GM19468 (cell line): Measurements from ENCODE around the gene TMEM121.

Source experiments
- ATAC-seq: cut with Tn5 transposase; IDR thresholded peaks from one replicate; pipeline ENCODE4 v1.9.1; 2021; ENCODE audit warnings: mild to moderate bottlenecking, moderate library complexity, moderate number of reproducible peaks; ENCODE audit not compliant: unreplicated experiment; ENCODE audit errors: extremely low read depth

Gene TMEM121

DNA sequence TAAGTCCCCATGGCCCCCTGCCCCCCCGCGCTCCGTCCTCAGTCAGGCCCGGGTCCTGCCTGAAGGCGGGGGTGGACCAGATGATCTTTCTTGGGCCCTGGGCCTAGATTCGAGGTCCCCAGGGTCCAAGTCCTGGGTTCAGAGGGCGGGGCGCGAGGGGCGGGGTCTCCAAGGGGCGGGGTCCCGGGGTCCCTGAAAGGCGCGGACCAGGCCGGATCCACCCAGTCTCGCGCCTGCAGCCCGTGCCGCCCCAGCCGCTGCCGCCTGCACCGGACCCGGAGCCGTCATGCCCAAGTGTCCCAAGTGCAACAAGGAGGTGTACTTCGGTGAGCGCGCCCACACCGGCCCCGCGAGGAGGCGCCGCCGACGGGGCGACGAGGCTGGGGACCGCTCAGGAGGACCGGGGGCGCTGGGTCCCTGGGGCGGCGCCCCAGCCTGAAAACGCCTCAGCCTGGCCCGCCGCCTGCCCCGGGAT is 39.4 kb upstream of the TMEM121 start:
- no peak for ATAC-seq

DNA sequence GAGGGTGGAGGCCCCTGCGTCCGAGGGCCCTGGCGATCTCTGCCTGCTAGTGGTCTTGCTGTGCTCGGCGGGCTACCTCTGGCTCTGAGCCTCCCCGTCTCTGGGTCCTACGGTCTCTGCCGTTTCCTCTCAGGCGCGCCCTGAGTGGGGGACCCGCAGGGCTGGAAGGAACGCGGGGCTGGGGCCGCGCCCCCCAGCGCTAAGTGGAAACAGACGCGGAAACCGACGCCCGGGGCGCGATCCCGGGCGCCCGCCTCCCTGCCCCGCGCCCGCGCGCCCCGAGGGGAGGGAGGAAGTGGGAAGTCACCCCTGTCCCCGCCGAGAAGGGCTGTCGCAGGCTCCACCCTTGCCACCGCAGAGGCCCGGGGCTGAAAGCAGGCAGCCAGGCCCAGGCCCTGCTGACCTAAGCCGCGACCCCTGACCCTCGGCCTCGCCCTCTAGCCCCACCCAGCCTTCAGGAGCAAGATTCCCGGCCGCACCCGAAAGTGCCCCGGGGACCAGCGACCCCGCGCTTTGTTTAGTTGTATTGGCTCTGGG is 38.9 kb upstream of the TMEM121 start:
- no peak for ATAC-seq

DNA sequence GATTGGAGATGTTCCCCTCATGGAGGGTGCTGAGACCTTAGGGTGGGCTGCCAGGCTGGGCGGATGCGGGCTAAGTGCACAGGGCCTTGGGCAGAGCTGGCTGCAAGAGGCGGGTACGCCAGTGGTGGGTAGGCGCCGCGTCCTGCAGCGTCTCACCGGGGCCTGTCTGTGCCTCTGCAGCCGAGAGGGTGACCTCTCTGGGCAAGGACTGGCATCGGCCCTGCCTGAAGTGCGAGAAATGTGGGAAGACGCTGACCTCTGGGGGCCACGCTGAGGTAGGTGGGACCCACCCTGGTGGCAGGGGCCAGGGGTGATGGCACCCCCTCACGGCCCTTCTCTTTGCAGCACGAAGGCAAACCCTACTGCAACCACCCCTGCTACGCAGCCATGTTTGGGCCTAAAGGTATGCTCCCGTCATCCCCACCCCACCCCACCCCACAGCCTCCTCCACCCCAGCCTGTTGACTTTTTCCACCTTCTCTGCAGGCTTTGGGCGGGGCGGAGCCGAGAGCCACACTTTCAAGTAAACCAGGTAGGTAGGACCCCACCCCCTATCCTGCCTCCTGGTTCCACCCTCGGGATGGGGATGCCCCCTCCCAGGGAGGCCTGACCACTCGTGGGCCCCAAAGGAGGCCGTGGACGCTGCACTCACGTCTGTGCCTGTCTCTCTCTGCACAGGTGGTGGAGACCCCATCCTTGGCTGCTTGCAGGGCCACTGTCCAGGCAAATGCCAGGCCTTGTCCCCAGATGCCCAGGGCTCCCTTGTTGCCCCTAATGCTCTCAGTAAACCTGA is 38.2 kb upstream of the TMEM121 start:
- ATAC-seq = no peak

DNA sequence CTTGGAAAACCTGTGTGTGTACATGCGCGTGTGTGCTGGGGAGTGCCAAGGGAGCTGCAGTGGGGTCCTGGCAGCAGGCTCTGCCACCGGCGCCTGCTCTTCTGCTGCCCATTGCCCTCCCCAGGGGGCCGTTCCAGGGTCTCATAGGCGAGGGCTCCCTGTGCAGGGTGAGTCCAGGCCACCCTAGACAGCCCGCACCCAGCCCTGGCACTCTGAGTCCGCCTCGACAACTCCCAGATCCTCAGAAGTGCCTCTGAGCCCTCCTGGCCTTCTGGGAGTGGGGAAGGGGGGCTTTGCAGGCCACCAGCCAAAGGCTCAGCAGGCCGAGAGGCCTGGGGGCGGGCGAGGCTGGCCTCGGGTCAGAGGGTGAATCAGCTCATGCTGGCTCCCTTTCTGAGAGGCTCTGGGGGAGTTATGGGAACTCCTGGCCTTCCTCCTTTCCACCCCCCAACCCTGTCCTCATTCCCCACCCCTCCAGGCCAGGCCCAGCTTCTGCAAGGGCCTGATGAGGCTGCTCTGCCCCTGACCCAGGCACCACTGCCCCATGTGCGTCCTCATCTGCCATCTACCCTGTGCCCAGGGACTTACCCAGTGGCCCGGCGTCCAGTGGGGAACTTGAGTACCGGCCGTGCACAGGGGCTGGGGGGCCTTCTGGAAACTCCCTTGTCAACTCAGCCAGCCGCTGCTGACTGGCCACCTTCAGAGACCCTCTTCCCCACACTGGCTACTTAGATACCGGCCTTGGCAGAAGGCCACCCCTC is 37.4 kb upstream of the TMEM121 start:
- ATAC-seq = no peak

DNA sequence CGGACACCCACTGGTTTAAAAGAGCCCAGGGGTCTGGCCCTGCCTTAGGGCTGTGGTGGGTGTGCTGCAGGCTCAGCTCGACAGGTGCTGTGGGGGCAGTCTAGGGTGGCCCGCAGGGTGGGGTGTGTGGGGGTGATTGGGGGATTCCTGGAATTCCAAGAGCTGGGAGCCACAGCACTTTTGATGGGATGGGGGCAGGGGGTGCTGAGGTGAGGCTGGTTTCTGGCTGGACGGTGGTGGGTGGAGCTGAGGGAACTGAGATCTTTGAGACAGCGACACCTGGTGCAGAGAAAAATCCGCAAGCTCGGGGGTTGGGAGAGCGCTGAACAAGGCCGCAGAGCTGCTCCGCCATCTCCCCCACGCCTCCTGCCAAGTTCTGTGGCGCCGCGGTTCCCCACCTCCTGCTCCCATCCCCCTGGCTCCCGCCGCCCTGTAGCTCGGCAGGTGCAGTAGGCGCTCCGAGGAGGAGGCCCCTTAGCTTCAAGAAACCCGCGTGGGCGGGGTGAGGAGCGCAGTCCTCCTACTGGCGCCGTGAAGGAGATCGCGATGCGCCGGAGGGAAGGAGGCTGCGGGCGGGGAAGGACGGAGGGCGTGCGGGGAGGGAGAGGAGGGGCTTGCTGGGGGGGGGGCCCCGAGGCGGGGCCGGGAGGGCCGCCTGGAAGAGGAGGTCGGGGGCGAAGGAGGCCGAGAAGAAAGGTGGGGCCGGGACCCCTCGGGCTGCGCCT is 36.7 kb upstream of the TMEM121 start:
- ATAC-seq = no peak

DNA sequence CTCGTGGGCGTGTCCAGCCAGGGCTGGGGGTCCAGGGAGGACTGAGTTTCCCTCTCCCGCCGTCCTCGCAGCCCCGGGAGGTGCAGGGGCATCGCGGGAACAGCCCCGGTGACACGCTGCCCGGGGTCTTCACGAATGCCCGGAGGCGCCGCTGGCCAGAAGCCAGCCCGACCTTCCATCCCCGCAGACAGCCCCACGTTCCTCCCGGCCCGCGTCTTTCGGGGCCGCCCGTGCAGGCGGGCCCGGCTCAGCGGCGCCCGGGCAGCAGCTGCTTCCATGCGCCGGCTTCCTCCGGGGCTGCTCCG is 36.2 kb upstream of the TMEM121 start:
- no peak for ATAC-seq

DNA sequence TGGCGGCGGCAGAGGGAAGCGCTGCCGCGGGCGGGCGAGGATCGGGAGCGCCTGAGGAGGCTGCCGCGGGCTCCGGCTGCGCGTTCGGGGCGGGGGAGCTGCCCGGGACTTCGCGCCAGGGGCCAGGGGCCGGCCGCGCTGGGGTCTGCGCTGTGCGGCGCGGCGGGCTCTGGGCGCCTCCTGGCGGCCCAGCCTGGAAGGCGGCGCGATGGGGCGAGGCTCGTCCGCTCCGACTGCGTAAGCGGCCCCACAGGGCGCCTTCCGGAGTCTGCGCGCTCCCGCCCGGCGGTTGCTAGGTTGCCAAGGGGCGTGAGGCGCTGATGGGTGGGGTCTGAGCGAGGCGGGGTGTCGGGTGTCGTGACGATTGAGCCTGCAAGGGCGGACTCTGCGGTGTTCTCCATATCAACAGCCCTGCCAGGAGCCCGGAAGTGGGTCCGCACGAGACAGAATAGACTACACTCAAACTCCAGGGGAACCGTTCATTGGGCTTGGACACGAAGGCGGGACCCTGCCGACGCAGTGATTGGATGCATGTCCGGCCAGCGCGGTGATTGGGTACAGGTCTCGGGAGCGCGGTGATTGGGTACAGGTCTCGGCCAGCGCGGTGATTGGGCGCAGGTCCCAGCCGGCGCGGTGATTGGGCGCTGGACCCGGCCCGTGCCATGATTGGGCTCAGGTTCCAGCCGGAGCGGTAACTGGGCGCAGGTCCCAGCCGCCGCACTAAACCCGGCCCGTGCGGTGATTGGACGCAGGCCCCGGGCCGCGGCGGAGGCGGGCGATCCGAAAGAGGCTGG is 35.6 kb upstream of the TMEM121 start, which contains the start of gene TEDC1:
Gene TEDC1 (plus strand): TSS at position 675 of the 794 bp plus-strand sequence. CDS start 130 bp downstream, outside the sequence.
- ATAC-seq = peak; percentile 69

DNA sequence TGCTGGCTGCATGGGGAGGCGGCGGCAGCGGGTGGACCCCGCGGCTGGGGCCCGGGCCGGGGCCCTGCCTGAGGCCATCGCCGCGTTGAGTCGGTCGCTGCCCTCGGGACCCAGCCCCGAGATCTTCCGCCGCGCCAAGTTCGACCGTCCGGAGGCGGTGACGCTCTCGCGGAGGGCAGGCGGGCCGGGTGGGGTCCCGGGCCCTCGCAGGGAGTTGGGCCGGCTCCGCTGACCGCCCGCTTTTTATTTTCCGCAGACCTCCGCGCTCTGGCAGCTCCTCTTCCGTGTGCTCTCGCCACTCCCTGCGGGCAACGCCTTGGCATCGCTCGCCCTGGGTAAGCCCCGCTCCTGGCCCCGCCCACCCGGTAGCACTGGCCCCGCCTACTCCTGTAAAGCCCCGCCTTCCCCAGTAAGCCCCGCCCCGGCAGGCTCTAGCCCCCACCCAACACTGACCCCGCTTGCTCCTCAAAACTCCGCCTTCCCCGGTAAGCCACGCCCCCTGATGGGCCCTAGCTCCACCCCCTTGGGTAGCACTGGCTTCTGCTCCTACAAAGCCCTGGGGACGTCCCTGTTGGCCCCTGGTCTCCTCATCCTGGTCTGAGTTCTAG is 34.9 kb upstream of the TMEM121 start:
- ATAC-seq = no peak

DNA sequence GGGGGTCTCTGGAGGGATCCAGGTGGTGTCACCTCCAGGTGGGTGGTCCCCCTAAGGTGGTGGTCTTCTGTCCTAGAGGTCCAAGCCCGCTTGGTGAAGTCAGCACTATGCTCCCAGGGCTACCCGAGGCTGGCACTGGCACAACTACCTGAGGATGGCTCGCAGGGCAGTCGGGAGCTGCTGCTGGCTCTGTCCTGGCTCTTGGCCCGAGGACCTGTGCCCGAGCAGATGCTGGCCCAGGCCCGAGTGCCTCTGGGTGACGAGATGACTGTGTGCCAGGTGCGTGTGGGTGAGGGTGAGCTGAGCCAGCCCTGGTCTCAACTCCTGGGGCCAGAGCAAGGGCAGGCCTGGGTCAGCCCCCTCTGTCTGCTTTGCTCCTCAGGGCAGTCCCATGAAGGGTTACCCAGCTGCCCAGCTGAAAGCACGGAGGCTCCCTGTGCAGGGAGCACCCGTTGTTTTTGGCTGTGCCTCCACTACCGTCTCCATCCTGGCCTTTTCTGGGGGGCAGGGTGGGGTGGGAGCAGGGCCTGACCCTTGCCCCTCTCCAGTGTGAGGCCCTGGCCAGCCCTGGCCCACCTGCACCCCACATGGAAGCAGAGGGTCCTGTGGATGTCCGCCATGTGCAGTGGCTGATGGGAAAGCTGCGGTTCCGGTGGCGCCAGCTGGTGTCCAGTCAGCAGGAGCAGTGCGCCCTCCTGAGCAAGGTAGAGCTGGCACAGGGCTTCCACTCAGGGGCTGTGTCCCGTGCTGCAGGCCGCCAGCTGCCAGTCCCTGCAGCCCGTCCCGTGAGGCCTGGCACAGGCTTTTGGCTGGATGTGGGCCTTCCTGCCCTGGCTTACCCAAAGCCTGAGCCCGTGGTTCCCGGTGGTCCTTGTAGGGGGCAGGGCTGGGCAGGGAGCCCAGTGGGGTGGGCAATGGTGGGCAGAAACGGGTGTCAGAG is 34.1 kb upstream of the TMEM121 start:
- no peak for ATAC-seq

DNA sequence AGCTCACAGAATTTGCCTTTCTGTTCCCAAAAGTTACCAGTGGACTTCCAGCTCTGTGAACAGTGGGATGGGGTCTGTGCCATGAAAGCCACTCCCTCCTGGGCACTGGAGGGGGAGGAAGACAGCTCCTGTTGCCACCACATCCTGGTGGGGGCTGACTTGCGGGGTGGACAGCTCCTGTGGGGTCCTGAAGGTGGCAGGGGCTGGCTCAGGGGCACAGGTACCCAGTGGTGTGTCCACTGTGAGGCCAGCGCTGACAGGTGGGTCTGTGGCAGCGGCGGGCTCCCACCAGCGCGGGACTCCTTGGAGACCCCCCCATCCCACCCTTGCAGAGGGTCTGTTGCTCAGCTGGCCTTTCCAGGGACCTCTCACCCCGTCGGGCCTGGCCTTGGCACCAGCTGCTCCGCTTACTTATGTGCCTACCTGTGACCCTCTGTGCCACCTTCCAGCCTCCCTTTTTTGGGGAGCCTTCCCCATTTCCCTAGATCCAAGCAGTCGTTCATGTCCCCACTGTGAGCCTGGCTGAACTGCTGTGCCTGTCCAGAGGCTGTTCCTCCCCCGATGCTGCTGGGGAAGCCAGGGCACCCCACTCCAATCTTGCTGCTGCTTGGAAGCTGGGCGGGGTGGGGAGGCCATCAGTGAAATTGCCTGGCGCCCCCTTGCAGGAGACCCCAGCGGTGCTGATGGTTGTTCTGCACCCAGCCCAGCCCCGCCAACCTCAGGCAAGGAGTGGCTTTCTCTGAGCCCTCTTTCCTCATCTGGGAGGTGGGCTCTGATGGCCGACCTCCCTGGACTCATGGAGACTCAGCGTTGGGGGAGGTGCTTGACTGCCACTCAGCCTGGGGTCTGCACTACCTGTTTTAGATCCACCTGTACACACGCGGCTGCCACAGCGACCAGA is 33.2 kb upstream of the TMEM121 start:
- no peak for ATAC-seq

DNA sequence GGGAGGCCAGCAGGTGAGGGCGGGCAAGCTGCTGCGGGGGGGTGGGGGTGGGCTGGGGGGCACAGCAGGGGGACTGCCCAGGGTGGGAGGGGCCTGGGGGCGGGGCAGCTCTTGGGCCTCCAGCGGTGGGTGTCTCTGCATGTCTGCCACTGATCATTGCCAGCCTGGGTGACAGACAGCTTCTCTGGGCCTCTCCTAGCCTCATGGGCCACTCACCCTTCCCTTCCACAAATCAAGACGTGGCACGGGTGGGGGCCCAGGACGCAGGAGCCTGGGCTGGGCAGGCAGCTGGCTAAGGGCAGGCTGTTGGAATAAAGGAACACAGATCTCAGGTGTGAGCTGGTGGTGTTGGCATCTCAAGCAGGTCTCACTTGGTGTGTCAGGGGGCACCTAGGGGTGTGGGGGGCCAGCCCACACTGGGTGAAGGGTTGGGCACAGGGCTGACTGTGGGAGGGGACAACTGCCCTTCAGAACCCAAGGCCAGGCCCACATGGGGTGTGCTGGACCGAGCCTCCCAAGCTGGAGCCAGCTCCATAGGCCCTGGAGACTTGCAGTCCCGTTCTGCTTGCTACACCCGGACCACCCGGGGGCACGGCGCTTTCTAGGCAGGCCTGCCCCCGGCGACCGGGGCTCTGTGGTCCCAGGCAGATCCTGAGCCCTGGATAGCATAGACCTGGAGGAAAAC is 32.3 kb upstream of the TMEM121 start:
- ATAC-seq = no peak

DNA sequence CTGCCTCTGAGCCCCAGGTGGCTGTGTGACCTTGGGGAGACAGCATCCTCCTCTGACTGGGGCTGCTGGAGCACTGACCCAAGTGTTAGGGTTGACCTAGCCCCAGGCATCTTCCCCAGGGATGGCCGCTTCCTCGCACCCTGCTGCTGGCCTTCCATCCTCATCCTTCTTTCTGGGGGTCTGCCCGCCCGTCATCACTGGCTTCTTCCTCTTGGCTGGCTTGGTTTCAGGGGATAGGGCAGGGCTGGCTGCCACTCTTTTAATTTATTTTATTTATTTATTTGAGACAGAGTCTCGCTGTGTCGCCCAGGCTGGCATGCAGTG is 31.8 kb upstream of the TMEM121 start:
- no peak for ATAC-seq

DNA sequence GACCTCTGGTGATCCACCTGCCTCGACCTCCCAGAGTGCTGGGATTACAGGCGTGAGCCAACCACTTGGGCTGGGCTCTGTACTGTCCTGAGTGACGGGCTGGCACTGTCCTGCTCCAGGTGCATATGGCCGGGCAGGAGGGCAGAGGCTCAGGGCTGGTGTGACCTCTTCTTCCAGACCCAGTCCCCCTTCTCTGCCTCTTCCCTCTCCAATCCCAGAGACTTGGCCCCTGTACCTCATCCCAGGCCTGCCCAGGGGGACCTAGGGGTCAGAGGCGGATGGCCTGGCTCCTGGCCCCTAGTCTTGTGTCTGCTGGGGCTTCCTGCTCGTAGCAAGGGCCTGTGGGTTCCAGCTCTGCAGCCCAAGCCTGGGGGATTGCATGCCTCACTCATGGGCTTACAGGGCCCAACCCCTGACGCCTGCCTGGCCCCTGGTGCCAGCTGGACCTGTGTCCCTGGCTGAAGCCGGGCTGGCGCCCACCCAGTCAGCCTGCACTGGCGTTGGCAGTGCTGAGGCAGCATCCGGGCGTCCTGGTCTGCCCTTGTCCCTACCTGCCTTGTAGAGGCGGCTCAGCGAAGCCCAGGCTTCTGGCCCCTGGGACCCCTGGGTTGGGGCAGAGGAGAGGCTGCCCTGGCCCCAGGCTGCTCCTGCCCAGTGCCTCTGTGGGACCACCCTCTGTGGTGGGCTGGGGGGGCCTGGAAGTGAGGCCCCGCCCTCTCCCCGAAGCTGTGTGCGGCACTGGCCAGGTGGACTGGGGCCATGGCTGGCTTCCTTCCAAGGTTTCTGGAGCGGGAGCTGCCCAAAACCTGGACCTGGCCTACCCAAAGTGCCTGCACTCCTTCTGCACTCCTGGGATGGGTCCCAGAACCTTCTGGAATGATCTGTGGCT is 31.0 kb upstream of the TMEM121 start:
- ATAC-seq = no peak

DNA sequence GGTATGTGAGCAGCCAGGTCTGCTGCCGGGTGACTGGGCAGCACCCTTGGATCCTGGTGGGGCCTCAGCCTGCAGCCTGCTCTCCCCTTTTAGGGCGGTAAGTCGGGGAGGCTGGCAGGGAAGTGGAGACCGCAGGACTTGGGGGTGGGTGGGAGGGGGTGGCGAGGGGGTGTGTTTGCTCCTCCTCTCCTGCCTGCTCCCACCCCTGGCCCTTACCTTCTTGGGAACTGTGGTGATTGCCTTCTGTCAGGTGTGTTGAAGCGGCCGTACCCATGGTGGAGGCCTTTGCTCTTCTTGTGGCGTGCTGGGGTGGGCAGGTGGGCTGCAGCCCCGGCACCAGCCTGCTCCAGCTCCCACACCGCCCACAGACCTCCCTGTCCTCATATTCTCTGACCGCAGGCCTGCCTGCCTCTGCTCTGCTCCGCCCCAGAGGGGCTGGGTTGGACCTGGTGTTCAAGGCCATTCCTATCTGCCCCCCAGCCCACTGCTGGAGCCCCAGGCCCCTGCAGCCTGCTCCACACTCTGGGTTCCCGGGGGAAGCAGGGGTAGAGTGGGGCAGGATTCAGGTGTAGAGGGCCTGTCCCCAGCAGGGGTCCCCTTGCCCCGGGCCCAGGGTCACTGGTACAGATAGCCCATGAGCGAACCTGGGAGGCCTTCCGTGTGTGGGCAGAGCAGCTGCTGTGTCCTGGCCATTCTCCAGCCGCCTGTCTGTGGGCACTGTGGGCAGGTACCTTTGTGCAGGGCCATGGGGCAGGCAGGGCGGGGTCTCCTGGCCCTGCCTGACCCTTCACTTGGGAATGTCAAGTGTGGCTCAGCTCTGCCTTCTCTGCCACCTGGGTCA is 30.2 kb upstream of the TMEM121 start:
- ATAC-seq = no peak
